Kidney (tissue), 14 donors: ENCODE data around the gene RAB23. TPM values are rescaled to one million over a fixed set of nuclear protein-coding genes. Genes with fewer than 3 reads are reported as not detected.

Source experiments
- DNase-seq, 5 donors: peaks; one replicate each; pipeline ENCODE4 v3.0.0-alpha.2; 2013 to 2020
- FAIRE-seq: peaks from 2 replicates; lab custom pipeline; 2012; peaks lifted over from hg19 to GRCh38; lab: Jason Lieb, UNC
- H3K27ac ChIP-seq, 2 donors: one replicate each; pipeline ENCODE4 v1.7.0; 2013; ENCODE audit warnings: low read depth in 2 of 2, low read length in 2 of 2, inconsistent platforms in 1 of 2
- H3K27me3 ChIP-seq: one replicate; pipeline ENCODE4 v1.7.1; 2013; ENCODE audit warnings: low read length, inconsistent platforms; ENCODE audit not compliant: control insufficient read depth, insufficient read depth
- H3K36me3 ChIP-seq, 3 donors: one replicate each; pipeline versions ENCODE4 v1.7.0 to v1.7.1; 2013; ENCODE audit warnings: low read length in 3 of 3, control low read depth in 1 of 3, inconsistent platforms in 1 of 3; ENCODE audit not compliant: insufficient read depth in 3 of 3, control insufficient read depth in 2 of 3
- H3K4me1 ChIP-seq, 3 donors: one replicate each; pipeline versions ENCODE4 v1.7.0 to v1.7.1; 2013; ENCODE audit warnings: low read length in 3 of 3, inconsistent platforms in 1 of 3, low read depth in 1 of 3; ENCODE audit not compliant: control insufficient read depth in 2 of 3, insufficient read depth in 2 of 3
- H3K4me3 ChIP-seq, 3 donors: one replicate each; pipeline versions ENCODE4 v1.7.0 to v1.8.1; 2013; ENCODE audit warnings: low read length in 3 of 3, control low read depth in 1 of 3, inconsistent platforms in 1 of 3
- H3K9ac ChIP-seq, 3 donors: one replicate each; pipeline versions ENCODE4 v1.7.0 to v1.7.1; 2013; ENCODE audit warnings: low read length in 3 of 3, control low read depth in 1 of 3, inconsistent platforms in 1 of 3
- H3K9me3 ChIP-seq, 3 donors: one replicate each; pipeline versions ENCODE4 v1.7.0 to v1.7.1; 2013; ENCODE audit warnings: low read length in 3 of 3, control low read depth in 1 of 3, inconsistent platforms in 1 of 3; ENCODE audit not compliant: control insufficient read depth in 2 of 3, insufficient read depth in 1 of 3
- intact Hi-C: fragments of 100-400 bp; cut with DNase I; formaldehyde crosslinking; loops from one replicate; pipeline ENCODE4 v1.11.1; 2022
- polyA plus RNA-seq: library from polyadenylated mRNA; stranded (reverse); fragments of 350-450 nt; fragmentation: Illumina TruSeq; extraction: RNeasy Lipid Tissue Mini Kit (QIAGEN cat#74804); gene quantifications from one replicate; pipeline ENCODE4 v1.2.3, GENCODE V29; 2014; ENCODE audit warnings: low read depth, low replicate concordance; ENCODE audit not compliant: insufficient read depth
- total RNA-seq: library from RNA; stranded (reverse); fragmentation: NEBNext Ultra II Directional; extraction: Animal tissue kit (Norgen Biotek cat#: 25700); gene quantifications from one replicate; pipeline ENCODE4 v1.2.1, GENCODE V29; 2021
- TF ChIP-seq, protein P1 (sequence below): IDR thresholded peaks from 3 replicates; pipeline ENCODE4 v1.5.1; 2012; ENCODE audit warnings: mild to moderate bottlenecking, moderate library complexity, borderline replicate concordance; ENCODE audit not compliant: insufficient read depth; ENCODE audit errors: extremely low read depth
- donor health status: control.
- donor health status: control.
- donor health status: control.
- donor health status: control.
- donor health status: control.
- donor health status: DM: yes; HTN: yes; CAD: no.
- donor health status: Normal renal cell carcinoma (clear cell type).

Gene RAB23
- total and polyA plus RNA-seq, 2 donors from 2014 or later: 6.0 to 8.0 TPM

DNA sequence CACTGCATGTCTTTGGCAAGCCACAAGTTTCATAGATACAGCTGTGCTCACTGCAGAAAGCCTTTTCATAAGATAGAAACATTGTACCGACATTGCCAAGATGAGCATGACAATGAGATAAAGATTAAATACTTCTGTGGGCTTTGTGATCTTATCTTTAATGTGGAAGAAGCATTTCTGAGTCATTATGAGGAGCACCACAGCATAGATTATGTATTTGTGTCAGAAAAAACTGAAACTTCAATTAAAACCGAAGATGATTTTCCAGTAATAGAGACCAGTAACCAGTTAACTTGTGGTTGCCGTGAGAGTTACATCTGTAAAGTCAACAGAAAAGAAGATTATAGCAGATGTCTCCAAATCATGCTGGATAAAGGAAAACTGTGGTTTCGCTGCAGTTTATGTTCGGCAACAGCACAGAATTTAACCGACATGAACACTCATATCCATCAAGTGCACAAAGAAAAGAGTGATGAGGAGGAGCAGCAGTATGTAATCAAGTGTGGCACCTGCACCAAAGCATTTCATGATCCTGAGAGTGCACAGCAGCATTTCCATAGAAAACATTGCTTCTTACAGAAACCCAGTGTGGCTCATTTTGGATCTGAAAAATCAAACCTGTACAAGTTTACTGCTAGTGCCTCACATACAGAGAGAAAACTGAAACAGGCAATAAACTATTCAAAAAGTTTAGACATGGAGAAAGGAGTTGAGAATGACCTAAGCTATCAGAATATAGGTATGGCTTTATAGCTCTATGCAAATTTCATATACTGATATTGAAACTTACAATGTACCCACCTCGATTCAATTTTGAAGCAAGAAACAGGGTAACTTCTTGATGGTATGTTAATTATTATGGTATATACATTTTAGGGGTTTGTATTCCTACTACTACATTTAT lies 73.9 kb downstream of the RAB23 start:
- Histone ChIP-seq H3K4me3 (no peak overlapping the region), H3K9ac (no peak overlapping the region), H3K4me1 (no peaks in the 10 kb centered on the region), H3K27me3 (no peaks in the 10 kb centered on the region), H3K9me3 (no peaks in the 10 kb centered on the region), H3K36me3 (peaks cover 0 to 22% (median 16%) of the 10 kb centered on the region in 3 donors), H3K27ac (no peak overlapping the region)
- no peak for FAIRE-seq
- TF ChIP-seq, protein P1, sequence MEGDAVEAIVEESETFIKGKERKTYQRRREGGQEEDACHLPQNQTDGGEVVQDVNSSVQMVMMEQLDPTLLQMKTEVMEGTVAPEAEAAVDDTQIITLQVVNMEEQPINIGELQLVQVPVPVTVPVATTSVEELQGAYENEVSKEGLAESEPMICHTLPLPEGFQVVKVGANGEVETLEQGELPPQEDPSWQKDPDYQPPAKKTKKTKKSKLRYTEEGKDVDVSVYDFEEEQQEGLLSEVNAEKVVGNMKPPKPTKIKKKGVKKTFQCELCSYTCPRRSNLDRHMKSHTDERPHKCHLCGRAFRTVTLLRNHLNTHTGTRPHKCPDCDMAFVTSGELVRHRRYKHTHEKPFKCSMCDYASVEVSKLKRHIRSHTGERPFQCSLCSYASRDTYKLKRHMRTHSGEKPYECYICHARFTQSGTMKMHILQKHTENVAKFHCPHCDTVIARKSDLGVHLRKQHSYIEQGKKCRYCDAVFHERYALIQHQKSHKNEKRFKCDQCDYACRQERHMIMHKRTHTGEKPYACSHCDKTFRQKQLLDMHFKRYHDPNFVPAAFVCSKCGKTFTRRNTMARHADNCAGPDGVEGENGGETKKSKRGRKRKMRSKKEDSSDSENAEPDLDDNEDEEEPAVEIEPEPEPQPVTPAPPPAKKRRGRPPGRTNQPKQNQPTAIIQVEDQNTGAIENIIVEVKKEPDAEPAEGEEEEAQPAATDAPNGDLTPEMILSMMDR: no peak
- intact Hi-C loops: no loop called here
- no peak for DNase-seq

DNA sequence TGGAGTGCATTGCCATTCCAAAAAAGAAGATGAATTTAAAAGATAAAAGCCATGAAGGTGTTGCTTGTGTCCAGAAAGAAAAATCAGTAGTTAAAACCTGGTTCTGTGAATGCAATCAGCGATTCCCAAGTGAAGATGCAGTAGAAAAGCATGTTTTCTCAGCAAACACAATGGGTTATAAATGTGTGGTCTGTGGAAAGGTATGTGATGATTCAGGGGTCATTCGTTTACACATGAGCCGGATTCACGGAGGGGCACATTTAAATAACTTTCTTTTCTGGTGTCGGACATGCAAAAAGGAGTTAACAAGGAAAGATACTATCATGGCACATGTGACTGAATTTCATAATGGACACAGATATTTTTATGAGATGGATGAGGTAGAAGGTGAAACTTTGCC lies 74.7 kb downstream of the RAB23 start:
- no peak overlapping the region for H3K27ac ChIP-seq
- H3K4me1 ChIP-seq: no peaks in the 10 kb centered on the region
- intact Hi-C loops: no loop called here
- H3K9me3 ChIP-seq: no peaks in the 10 kb centered on the region
- no peak for DNase-seq
- H3K27me3 ChIP-seq: no peaks in the 10 kb centered on the region
- TF ChIP-seq, protein P1: no peak
- H3K9ac ChIP-seq: no peak overlapping the region
- H3K36me3 ChIP-seq: peaks cover 0 to 21% (median 11%) of the 10 kb centered on the region in 3 donors
- no peak for FAIRE-seq
- H3K4me3 ChIP-seq: no peak overlapping the region

DNA sequence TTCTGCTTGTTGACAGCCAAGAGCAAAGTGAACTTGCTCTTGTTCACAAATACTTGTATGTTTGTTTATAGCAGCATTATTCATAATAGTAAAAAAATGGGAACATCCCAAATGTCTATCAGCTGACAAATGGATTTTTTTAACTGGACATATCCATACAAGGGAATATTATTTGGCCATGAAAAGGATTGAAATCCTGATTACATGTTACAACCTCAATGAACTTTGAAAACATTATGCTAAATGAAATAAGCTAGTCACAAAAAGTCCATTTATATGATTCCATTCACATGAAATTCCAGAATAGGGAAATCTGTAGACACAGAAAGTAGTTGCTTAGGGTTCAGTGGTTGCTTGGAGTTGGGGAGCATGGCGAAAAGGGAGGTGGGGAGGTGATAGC lies 78.4 kb downstream of the RAB23 start:
- intact Hi-C loops: no loop called here
- FAIRE-seq: no peak
- no peak for DNase-seq
- Histone ChIP-seq H3K36me3 (peaks cover 0 to 26% (median 13%) of the 10 kb centered on the region in 3 donors), H3K4me1 (no peaks in the 10 kb centered on the region), H3K27me3 (no peaks in the 10 kb centered on the region), H3K9me3 (no peaks in the 10 kb centered on the region), H3K4me3 (no peak overlapping the region), H3K9ac (no peak overlapping the region), H3K27ac (no peak overlapping the region)
- TF ChIP-seq, protein P1: no peak
